GM18499 (cell line): ENCODE data around the gene ANKRD33B.
"Not testable (repeated sequence)": the region's sequence is repeated elsewhere in the genome, so short reads cannot be mapped to it uniquely, and the experiment has no call there.

ENCODE experiments used
- ATAC-seq: cut with Tn5 transposase; IDR thresholded peaks from one replicate; pipeline ENCODE4 v1.9.1; 2021; ENCODE audit warnings: moderate number of reproducible peaks; ENCODE audit not compliant: insufficient read depth, unreplicated experiment

The ANKRD33B gene

GRCh38 chr5:10563945-10564837, at the start of gene ANKRD33B:
Gene ANKRD33B (plus strand): TSS chr5:10564070. CDS start chr5:10564468, 398 bp downstream.
- ATAC-seq = no peak

GRCh38 chr5:10514572-10514971, 49.3 kb upstream of the ANKRD33B start:
- not testable (repeated sequence) for ATAC-seq

GRCh38 chr5:10515492-10515891, 48.4 kb upstream of the ANKRD33B start:
- no peak for ATAC-seq

GRCh38 chr5:10518347-10518746, 45.5 kb upstream of the ANKRD33B start:
- no peak for ATAC-seq

- ATAC-seq = no peak
Observed at GRCh38 chr5:10519729-10520128, 44.1 kb upstream of the ANKRD33B start.

GRCh38 chr5:10520706-10521105, 43.2 kb upstream of the ANKRD33B start:
- no peak for ATAC-seq

- no peak for ATAC-seq
Observed at GRCh38 chr5:10521466-10522223, 42.2 kb upstream of the ANKRD33B start.

GRCh38 chr5:10522224-10522611, 41.7 kb upstream of the ANKRD33B start:
- no peak for ATAC-seq

GRCh38 chr5:10524376-10525123, 39.3 kb upstream of the ANKRD33B start:
- ATAC-seq = no peak

- no peak for ATAC-seq
Observed at GRCh38 chr5:10525124-10525495, 38.8 kb upstream of the ANKRD33B start.

- ATAC-seq = no peak
Observed at GRCh38 chr5:10527281-10527950, 36.5 kb upstream of the ANKRD33B start.

- ATAC-seq = no peak
Observed at GRCh38 chr5:10528056-10528816, 35.6 kb upstream of the ANKRD33B start.

- ATAC-seq = no peak
Observed at GRCh38 chr5:10528827-10529226, 35.0 kb upstream of the ANKRD33B start.

GRCh38 chr5:10530601-10531320, 33.1 kb upstream of the ANKRD33B start:
- ATAC-seq = no peak

GRCh38 chr5:10532421-10532820, 31.4 kb upstream of the ANKRD33B start:
- no peak for ATAC-seq

- ATAC-seq = no peak
Observed at GRCh38 chr5:10533226-10533625, 30.6 kb upstream of the ANKRD33B start.

GRCh38 chr5:10534561-10535530, 29.0 kb upstream of the ANKRD33B start:
- ATAC-seq = no peak

GRCh38 chr5:10536511-10536910, 27.4 kb upstream of the ANKRD33B start:
- ATAC-seq = no peak
